Effector memory CD4-positive, alpha-beta T cell (primary cell): Measurements from ENCODE around the gene TUBG1.
"Not testable (repeated sequence)": the region's sequence is repeated elsewhere in the genome, so short reads cannot be mapped to it uniquely, and the experiment has no call there.

Source experiments
- DNase-seq, 3 donors: peaks; one replicate each; pipeline ENCODE4 v3.0.0-alpha.2; 2020
- H3K27ac ChIP-seq: 2 replicates; pipeline ENCODE4 v1.7.0; 2013; ENCODE audit warnings: mild to moderate bottlenecking, low read length, moderate library complexity; ENCODE audit not compliant: insufficient read depth, poor library complexity, severe bottlenecking
- H3K27me3 ChIP-seq: replicated peaks from 2 replicates; pipeline ENCODE4 v1.7.0; 2013; ENCODE audit warnings: mild to moderate bottlenecking, low read length; ENCODE audit not compliant: insufficient read depth, control insufficient read depth, poor library complexity, severe bottlenecking
- H3K36me3 ChIP-seq: 2 replicates; pipeline ENCODE4 v1.7.0; 2013; ENCODE audit warnings: mild to moderate bottlenecking, low read length, moderate library complexity; ENCODE audit not compliant: control insufficient read depth, insufficient read depth
- H3K4me1 ChIP-seq: 2 replicates; pipeline ENCODE4 v1.7.0; 2013; ENCODE audit warnings: low read length, mild to moderate bottlenecking; ENCODE audit not compliant: control insufficient read depth, insufficient read depth, poor library complexity, severe bottlenecking
- H3K4me3 ChIP-seq: 2 replicates; pipeline ENCODE4 v1.7.0; 2013; ENCODE audit warnings: low read length, low read depth, mild to moderate bottlenecking; ENCODE audit not compliant: insufficient read depth, poor library complexity, severe bottlenecking
- H3K9me3 ChIP-seq: 2 replicates; pipeline ENCODE4 v1.7.0; 2013; ENCODE audit warnings: mild to moderate bottlenecking, low read length, moderate library complexity; ENCODE audit not compliant: control insufficient read depth

Gene TUBG1

GRCh38 chr17:42623271-42623670 is 13.8 kb downstream of the TUBG1 start:
- H3K27me3 ChIP-seq: no peaks in the 10 kb centered on the region
- no peaks in the 10 kb centered on the region for H3K9me3 ChIP-seq
- DNase-seq: no peak
- no peak overlapping the region for H3K4me3 ChIP-seq
- no peaks in the 10 kb centered on the region for H3K4me1 ChIP-seq
- no peaks in the 10 kb centered on the region for H3K36me3 ChIP-seq
- no peak overlapping the region for H3K27ac ChIP-seq

- H3K9me3 ChIP-seq: no peaks in the 10 kb centered on the region
- no peak overlapping the region for H3K4me3 ChIP-seq
- no peak for DNase-seq
- H3K27me3 ChIP-seq: no peaks in the 10 kb centered on the region
- no peaks in the 10 kb centered on the region for H3K4me1 ChIP-seq
- H3K36me3 ChIP-seq: no peaks in the 10 kb centered on the region
- H3K27ac ChIP-seq: no peak overlapping the region
These were observed 14.5 kb downstream of the TUBG1 start for GRCh38 chr17:42623732-42624596.

DNA sequence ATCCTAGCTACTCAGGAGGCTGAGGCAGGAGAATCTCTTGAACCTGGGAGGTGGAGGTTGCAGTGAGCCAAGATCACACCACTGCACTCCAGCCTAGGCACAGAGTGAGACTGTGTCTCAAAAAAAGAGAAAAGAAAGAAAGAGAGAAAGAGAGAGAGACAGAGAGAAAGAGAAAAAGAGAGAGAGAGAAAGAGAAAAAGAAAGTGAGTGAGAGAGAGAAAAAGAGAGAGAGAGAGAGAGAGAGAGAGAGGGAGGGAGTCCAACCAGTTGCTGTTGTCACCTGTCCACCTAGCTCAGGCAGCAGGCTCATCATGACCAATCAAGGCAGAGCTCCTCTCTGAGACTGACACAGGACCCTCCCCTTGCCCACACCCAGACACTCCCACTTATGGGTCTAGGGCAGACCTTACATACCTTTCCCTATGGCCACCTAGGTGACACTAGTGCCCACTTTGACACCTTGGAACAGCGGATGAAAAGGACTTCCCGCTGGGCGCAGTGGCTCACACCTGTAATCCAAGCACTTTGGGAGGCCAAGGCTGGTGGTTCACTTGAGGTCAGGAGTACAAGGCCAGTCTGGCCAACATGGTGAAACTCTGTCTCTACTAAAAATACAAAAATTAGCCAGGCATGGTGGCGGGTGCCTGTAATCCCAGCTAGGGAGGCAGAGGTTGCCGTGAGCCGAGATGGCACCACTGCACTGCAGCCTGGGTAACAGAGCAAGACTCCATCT is 17.7 kb downstream of the TUBG1 start:
- H3K27me3 ChIP-seq, H3K27ac ChIP-seq, H3K4me1 ChIP-seq, DNase-seq, H3K4me3 ChIP-seq, H3K36me3 ChIP-seq, H3K9me3 ChIP-seq: not testable (repeated sequence)

DNA sequence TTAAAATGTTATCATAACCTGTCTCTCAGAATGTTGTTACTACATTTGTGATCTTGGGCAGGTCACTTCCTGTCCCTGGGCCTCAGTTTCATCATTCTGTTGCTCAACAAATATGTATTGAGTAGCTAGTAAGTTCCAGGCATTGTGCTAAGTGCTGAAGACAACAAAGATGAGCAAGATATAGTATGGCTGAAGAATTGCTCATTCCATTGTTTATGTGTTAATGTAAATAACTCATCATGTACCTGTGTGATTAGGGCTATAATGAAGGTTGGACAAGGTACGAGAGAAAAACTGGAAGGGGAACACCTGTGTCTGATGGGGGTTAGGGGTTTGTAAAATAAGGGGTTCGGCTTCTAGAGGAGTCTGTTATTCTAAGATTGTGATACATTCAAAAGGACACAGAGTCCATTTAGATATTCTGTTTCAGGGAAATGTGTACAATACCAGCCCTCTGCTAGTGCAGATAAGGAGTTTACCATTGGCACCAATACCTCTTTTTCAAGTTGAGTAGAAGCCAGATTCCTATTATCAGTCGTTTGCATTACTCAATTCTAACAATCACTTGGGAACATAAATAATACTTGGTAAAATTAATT is 20.0 kb downstream of the TUBG1 start:
- DNase-seq: no peak
- no peaks in the 10 kb centered on the region for H3K27me3 ChIP-seq
- H3K27ac ChIP-seq: no peak overlapping the region
- H3K9me3 ChIP-seq: no peaks in the 10 kb centered on the region
- no peak overlapping the region for H3K4me3 ChIP-seq
- H3K4me1 ChIP-seq: no peaks in the 10 kb centered on the region
- H3K36me3 ChIP-seq: no peaks in the 10 kb centered on the region

DNA sequence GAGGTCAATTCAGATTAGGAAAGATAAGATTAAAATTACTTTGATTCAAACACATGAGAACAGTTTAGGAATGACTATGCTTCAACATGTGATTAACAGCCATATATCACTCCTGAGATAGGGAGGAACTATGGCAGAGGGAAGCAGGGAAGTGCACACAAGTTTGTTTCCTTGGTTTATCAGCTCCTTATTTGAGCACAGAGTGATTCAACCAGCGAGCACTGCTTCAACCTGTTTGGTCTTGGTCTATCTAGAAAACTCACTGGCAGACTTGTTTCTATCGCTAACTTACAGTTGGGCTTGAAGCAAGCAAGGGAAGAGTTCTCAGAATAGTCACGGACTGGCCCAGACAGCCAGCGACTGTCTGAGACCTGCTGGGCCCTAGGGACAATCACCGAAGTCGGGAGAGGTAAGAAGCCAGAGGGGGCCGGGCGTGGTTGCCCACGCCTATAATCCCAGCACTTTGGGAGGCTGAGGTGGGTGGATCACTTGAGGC is 23.5 kb downstream of the TUBG1 start:
- H3K9me3 ChIP-seq: no peaks in the 10 kb centered on the region
- no peaks in the 10 kb centered on the region for H3K27me3 ChIP-seq
- H3K27ac ChIP-seq: no peak overlapping the region
- H3K36me3 ChIP-seq: no peaks in the 10 kb centered on the region
- no peak for DNase-seq
- no peaks in the 10 kb centered on the region for H3K4me1 ChIP-seq
- no peak overlapping the region for H3K4me3 ChIP-seq

- no peak overlapping the region for H3K4me3 ChIP-seq
- no peaks in the 10 kb centered on the region for H3K36me3 ChIP-seq
- no peak overlapping the region for H3K27ac ChIP-seq
- no peak for DNase-seq
- no peaks in the 10 kb centered on the region for H3K27me3 ChIP-seq
- no peaks in the 10 kb centered on the region for H3K4me1 ChIP-seq
- no peaks in the 10 kb centered on the region for H3K9me3 ChIP-seq
These were observed 30.1 kb downstream of the TUBG1 start for GRCh38 chr17:42639525-42640113.

GRCh38 chr17:42640121-42640520 is 30.6 kb downstream of the TUBG1 start:
- no peak for DNase-seq
- H3K9me3 ChIP-seq: no peaks in the 10 kb centered on the region
- H3K27ac ChIP-seq: no peak overlapping the region
- H3K27me3 ChIP-seq: no peaks in the 10 kb centered on the region
- no peak overlapping the region for H3K4me3 ChIP-seq
- H3K4me1 ChIP-seq: no peaks in the 10 kb centered on the region
- no peaks in the 10 kb centered on the region for H3K36me3 ChIP-seq

GRCh38 chr17:42642336-42642735 is 32.9 kb downstream of the TUBG1 start:
- Histone ChIP-seq H3K27ac (no peak overlapping the region), H3K4me3 (no peak overlapping the region), H3K9me3 (no peaks in the 10 kb centered on the region), H3K4me1 (no peaks in the 10 kb centered on the region), H3K36me3 (no peaks in the 10 kb centered on the region), H3K27me3 (no peaks in the 10 kb centered on the region)
- no peak for DNase-seq

DNA sequence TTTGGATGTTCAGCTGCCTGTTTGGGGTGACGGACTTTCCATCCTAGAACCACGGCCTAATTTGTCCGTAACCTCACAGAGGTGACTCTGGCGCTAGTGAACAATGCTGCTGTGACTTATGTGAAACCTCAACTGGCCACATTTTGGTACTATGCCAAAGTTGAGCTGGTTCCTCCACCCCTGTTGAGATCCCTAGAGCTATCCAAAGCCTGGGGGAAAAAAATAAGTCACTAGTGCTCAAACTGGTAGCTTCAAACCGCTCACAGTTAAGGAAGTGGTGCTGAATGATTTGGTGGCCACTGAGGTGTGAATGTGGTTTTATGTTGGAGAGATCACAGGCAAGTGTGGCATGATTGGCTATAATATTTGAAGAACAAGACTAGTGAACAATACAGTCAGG is 38.3 kb downstream of the TUBG1 start:
- no peak for DNase-seq
- Histone ChIP-seq H3K27ac (no peak overlapping the region), H3K9me3 (no peaks in the 10 kb centered on the region), H3K27me3 (no peaks in the 10 kb centered on the region), H3K36me3 (no peaks in the 10 kb centered on the region), H3K4me3 (no peak overlapping the region), H3K4me1 (no peaks in the 10 kb centered on the region)
